GM12878 (cell line): ENCODE data around the gene EHD2. TPM values are rescaled to one million over a fixed set of nuclear protein-coding genes. Genes with fewer than 3 reads are reported as not detected.
A peak's percentile ranks its signal among the peaks of the same experiment; 100 is the strongest.

ENCODE experiments used
- ATAC-seq: fragments of 200-7000 bp; cut with Tn5 transposase; 3 replicates; pipeline ENCODE4 v1.9.1; 2020; ENCODE audit warnings: mild to moderate bottlenecking, moderate library complexity
- BruUV-seq: library from RNA; stranded (reverse); fragments of 400-500 nt; replicated peaks from 2 replicates; lab custom pipeline; 2021; lab: Mats Ljungman, UMichigan
- CTCF ChIA-PET: fragments of 300-600 bp; sonication (Branson Sonifier 250); formaldehyde crosslinking; extraction: SDS; loops from one replicate; lab custom pipeline; 2021; ENCODE audit warnings: inconsistent platforms; lab: Yijun Ruan, JAX
- POLR2A ChIA-PET: fragments of 350-600 bp; formaldehyde crosslinking; extraction: SDS; loops from one replicate; lab custom pipeline; 2021; ENCODE audit warnings: inconsistent platforms; lab: Charles Lee
- RAD21 ChIA-PET: fragments of 300-600 bp; sonication (Branson Sonifier 250); formaldehyde crosslinking; loops from one replicate; lab custom pipeline; 2023; ENCODE audit warnings: antibody characterized with exemption; ENCODE audit not compliant: unreplicated experiment; lab: Charles Lee
- SMC1A ChIA-PET: fragments of 300-600 bp; sonication (Branson Sonifier 250); formaldehyde crosslinking; loops from one replicate; lab custom pipeline; 2023; ENCODE audit not compliant: unreplicated experiment, uncharacterized antibody; lab: Charles Lee
- DNase-seq: peaks from one replicate; pipeline ENCODE4 v3.0.0-alpha.2; 2011; ENCODE audit warnings: low read depth, low spot score
- FAIRE-seq: peaks from 3 replicates; lab custom pipeline; 2011; peaks lifted over from hg19 to GRCh38; lab: Jason Lieb, UNC
- H2AFZ ChIP-seq: 2 replicates; pipeline ENCODE4 v1.6.0; 2011; ENCODE audit warnings: low read depth, low read length, control low read depth; ENCODE audit not compliant: control insufficient read depth
- H3K27ac ChIP-seq: 2 replicates; pipeline ENCODE4 v1.5.1; 2011; ENCODE audit warnings: control low read depth; ENCODE audit not compliant: control insufficient read depth, insufficient read depth
- H3K27me3 ChIP-seq, 2 experiments: replicated peaks in 1 of 2; 2 replicates each; pipeline versions ENCODE4 v1.6.0 to v1.6.1; 2011; ENCODE audit warnings: low read length in 1 of 2; ENCODE audit not compliant: control insufficient read depth in 2 of 2, insufficient read depth in 2 of 2
- H3K36me3 ChIP-seq, 2 experiments: 2 replicates each; pipeline ENCODE4 v1.5.1; 2011; ENCODE audit warnings: low read length in 1 of 2; ENCODE audit not compliant: control insufficient read depth in 2 of 2, insufficient read depth in 2 of 2
- H3K4me1 ChIP-seq: 2 replicates; pipeline ENCODE4 v1.6.1; 2011; ENCODE audit warnings: mild to moderate bottlenecking, low read length, moderate library complexity, mixed read lengths; ENCODE audit not compliant: control insufficient read depth, insufficient read depth
- H3K4me2 ChIP-seq: 2 replicates; pipeline ENCODE4 v1.6.0; 2011; ENCODE audit warnings: control low read depth; ENCODE audit not compliant: control insufficient read depth, insufficient read depth
- H3K4me3 ChIP-seq: fragments of 200-600 bp; sonication (generic); 2 replicates; pipeline ENCODE4 v1.5.1; 2016
- H3K79me2 ChIP-seq: 2 replicates; pipeline ENCODE4 v1.6.0; 2011; ENCODE audit warnings: low read length; ENCODE audit not compliant: control insufficient read depth, insufficient read depth
- H3K9ac ChIP-seq: 2 replicates; pipeline ENCODE4 v1.8.0; 2011; ENCODE audit warnings: low read length, control low read depth, mixed read lengths; ENCODE audit not compliant: control insufficient read depth, insufficient read depth
- H3K9me3 ChIP-seq: replicated peaks from 3 replicates; pipeline ENCODE4 v1.5.1; 2011; ENCODE audit warnings: mild to moderate bottlenecking, low read length; ENCODE audit not compliant: control insufficient read depth, insufficient read depth
- H4K20me1 ChIP-seq: 2 replicates; pipeline ENCODE4 v1.6.0; 2011; ENCODE audit not compliant: control insufficient read depth, insufficient read depth
- CBFB ChIP-seq: IDR thresholded peaks from 2 replicates; pipeline ENCODE4 v1.6.1; 2016; ENCODE audit warnings: antibody characterized with exemption, low read depth
- CTCF ChIP-seq, 3 experiments: IDR thresholded peaks in 2 of 3; conservative IDR thresholded peaks in 1 of 3; 2 replicates each; pipeline ENCODE4 v1.5.1; 2011; ENCODE audit warnings: low read depth in 3 of 3, low read length in 3 of 3, mild to moderate bottlenecking in 3 of 3, control low read depth in 2 of 3, moderate library complexity in 2 of 3, inconsistent platforms in 1 of 3, mixed read lengths in 1 of 3; ENCODE audit not compliant: control insufficient read depth in 2 of 3, insufficient read depth in 1 of 3; ENCODE audit errors: extremely low read depth in 1 of 3
- LARP7 ChIP-seq: fragments of 450-650 bp; IDR thresholded peaks from 2 replicates; pipeline ENCODE4 v1.6.1; 2017; ENCODE audit warnings: mild to moderate bottlenecking
- NFIC ChIP-seq: IDR thresholded peaks from 2 replicates; pipeline ENCODE4 v1.6.1; 2012; ENCODE audit warnings: low read depth, mild to moderate bottlenecking, inconsistent platforms, low read length, moderate library complexity
- RAD21 ChIP-seq: IDR thresholded peaks from 2 replicates; pipeline ENCODE4 v1.6.1; 2011; ENCODE audit warnings: mild to moderate bottlenecking, low read depth, low read length, moderate library complexity; ENCODE audit not compliant: insufficient read depth
- RUNX3 ChIP-seq: IDR thresholded peaks from 2 replicates; pipeline ENCODE4 v1.6.1; 2012; ENCODE audit warnings: low read length, inconsistent platforms
- SIX5 ChIP-seq: IDR thresholded peaks from 2 replicates; pipeline ENCODE4 v1.6.1; 2011; ENCODE audit warnings: mild to moderate bottlenecking, low read depth, low read length, moderate library complexity; ENCODE audit not compliant: severe bottlenecking
- SMARCA5 ChIP-seq: fragments of 450-650 bp; IDR thresholded peaks from 2 replicates; pipeline ENCODE4 v1.6.1; 2017; ENCODE audit warnings: mild to moderate bottlenecking
- SP1 ChIP-seq: IDR thresholded peaks from one replicate; pipeline ENCODE4 v1.6.1; 2011; ENCODE audit warnings: low read depth, low read length
- SRF ChIP-seq, 2 experiments: IDR thresholded peaks; 2 replicates each; pipeline ENCODE4 v1.6.1; 2011; ENCODE audit warnings: low read depth in 2 of 2, low read length in 2 of 2, mild to moderate bottlenecking in 1 of 2, moderate library complexity in 1 of 2
- TAF1 ChIP-seq: IDR thresholded peaks from 2 replicates; pipeline ENCODE4 v1.6.1; 2011; ENCODE audit warnings: mild to moderate bottlenecking, low read depth, low read length, borderline replicate concordance
- TCF12 ChIP-seq: IDR thresholded peaks from 2 replicates; pipeline ENCODE4 v1.6.1; 2011; ENCODE audit warnings: low read depth, mild to moderate bottlenecking, low read length
- YY1 ChIP-seq: IDR thresholded peaks from 2 replicates; pipeline ENCODE4 v1.6.1; 2011; ENCODE audit warnings: low read depth, mild to moderate bottlenecking, low read length
- ZBTB11 ChIP-seq: fragments of 450-650 bp; formaldehyde crosslinking; IDR thresholded peaks from 2 replicates; pipeline ENCODE4 v1.5.0; 2022; ENCODE audit warnings: mild to moderate bottlenecking, missing genetic modification characterization
- ZNF207 ChIP-seq: fragments of 450-650 bp; IDR thresholded peaks from 2 replicates; pipeline ENCODE4 v1.6.1; 2014; ENCODE audit warnings: antibody characterized with exemption, mild to moderate bottlenecking, borderline replicate concordance
- ZNF24 ChIP-seq: fragments of 450-650 bp; IDR thresholded peaks from 2 replicates; pipeline ENCODE4 v1.6.1; 2017; ENCODE audit warnings: antibody characterized with exemption, mild to moderate bottlenecking
- WGBS: methylation state at CpG from one replicate; pipeline ENCODE4 v1.1.6; 2016; ENCODE audit warnings: low lambda C conversion rate; ENCODE audit not compliant: insufficient replicate concordance, insufficient coverage; ENCODE audit errors: missing lambda C conversion rate; 5-methylcytosine and 5-hydroxymethylcytosine counted together
- in situ Hi-C: fragments of 300-500 bp; cut with MboI; formaldehyde crosslinking; loops from 9 replicates; pipeline ENCODE4 v1.14.3; 2018; ENCODE audit warnings: mixed read lengths
- intact Hi-C: fragments of 100-400 bp; cut with micrococcal nuclease; formaldehyde crosslinking; loops from one replicate; pipeline ENCODE4 v1.14.2; 2022; ENCODE audit not compliant: unreplicated experiment
- polyA plus RNA-seq, 11 experiments: library from polyadenylated mRNA; depleted of rRNA in 4 of 11; unstranded in 6 of 11; stranded (reverse) in 5 of 11; fragments of >200 nt; fragmentation: Nextera tagmentation in 4 of 11; fragmentation: Illumina TruSeq in 1 of 11; extraction: Ambion mirVana in 4 of 11; extraction: Trizol in 1 of 11; gene quantifications; 1 replicate in 1 of 11; 2 replicates in 10 of 11; pipeline versions ENCODE4 v1.2.1 to v1.2.3, GENCODE V29; 2011 to 2016; ENCODE audit warnings: inconsistent platforms in 2 of 11, missing spikeins in 2 of 11, low read depth in 1 of 11
- total RNA-seq, 4 experiments: library from RNA; depleted of rRNA in 3 of 4; stranded (reverse); fragments of >200 nt in 3 of 4; fragmentation: Illumina TruSeq in 1 of 4; extraction: Trizol in 1 of 4; gene quantifications; 2 replicates each; pipeline versions ENCODE4 v1.2.1 to v1.2.3, GENCODE V29; 2013 to 2021

EHD2 gene
- total and polyA plus RNA-seq, 10 of the 15 experiments (the other 5 are each of a cell fraction or from before 2014, with no cell fraction given), result 0.12 to 0.24 (median 0.23) TPM; not detected in 7

- peak; percentile 100 for ATAC-seq
- no peaks in the 10 kb centered on the region for H3K9me3 ChIP-seq
- no TSS peak for BruUV-seq
- no peak overlapping the region for H3K9ac ChIP-seq
- in situ Hi-C loops, result loop anchor here (5.0 kb wide), 1 partner anchor 270 kb away; no protein-coding TSS in a partner anchor
- ChIA-PET SMC1A (interaction anchor here (0.9 to 5.5 kb wide), 10 partner anchors 12 to 409 kb away, joined by 3 to 49 read pairs (median 4); partner anchors contain the start of gene KPTN), CTCF (interaction anchor here (0.5 to 8.3 kb wide), 33 partner anchors 9 to 800 kb away, joined by 3 to 163 read pairs (median 4); partner anchors contain the start of genes DHX34, KPTN and NAPA), RAD21 (interaction anchor here (0.6 to 5.0 kb wide), 9 partner anchors 9 to 414 kb away, joined by 3 to 47 read pairs (median 5); partner anchors contain the start of gene KPTN), POLR2A (interaction anchor here (0.7 kb wide), 1 partner anchor 16 kb away, joined by 3 read pairs; no protein-coding TSS in a partner anchor)
- H3K4me2 ChIP-seq, result no peak overlapping the region
- H3K4me1 ChIP-seq, result no peaks in the 10 kb centered on the region
- intact Hi-C loops, result loop anchor here (1.0 to 10.0 kb wide), 3 partner anchors 81 to 423 kb away; no protein-coding TSS in a partner anchor
- no peak overlapping the region for H3K27ac ChIP-seq
- H2AFZ ChIP-seq, result no peak overlapping the region
- H3K27me3 ChIP-seq, result no peaks in the 10 kb centered on the region
- no peaks in the 10 kb centered on the region; a peak in 1 of 4 replicates for H3K36me3 ChIP-seq
- 22% methylated on average over 20 of the region's 22 CpGs for WGBS
- peak; percentile 21 for DNase-seq
- H4K20me1 ChIP-seq, result no peaks in the 10 kb centered on the region
- FAIRE-seq, result peak; percentile 95
- no peaks in the 10 kb centered on the region for H3K79me2 ChIP-seq
- no peak overlapping the region for H3K4me3 ChIP-seq
- no peak for TF ChIP-seq SIX5
- peak; percentile 20 for TF ChIP-seq SP1
- TF ChIP-seq SMARCA5, result peak; percentile 61; the same call in 1 of the 2 replicates
- TF ChIP-seq CTCF (IDR thresholded peaks at IDR 0.05 in 2 of 3, conservative IDR thresholded peaks at IDR 0.05 in 1 of 3; ENCODE audit: control insufficient read depth in 2 of 3, extremely low read depth in 1 of 3, insufficient read depth in 1 of 3, low read depth in 3 of 3, low read length in 3 of 3), result peak; percentile 87 to 93 (median 91)
- peak; percentile 35 for TF ChIP-seq RUNX3
- TF ChIP-seq CBFB, result no peak
- TF ChIP-seq ZNF207, result 0 out of 2 replicates have a peak, but pooled peaks have one; percentile 31
- TF ChIP-seq LARP7, result no peak
- no peak for TF ChIP-seq TCF12
- TF ChIP-seq ZNF24, result no peak
- peak; percentile 77 for TF ChIP-seq ZBTB11
- no peak for TF ChIP-seq NFIC
- TF ChIP-seq TAF1, result no peak
- TF ChIP-seq YY1, result peak; percentile 64
- peak; percentile 85 for TF ChIP-seq RAD21
- TF ChIP-seq SRF (IDR thresholded peaks at IDR 0.05; ENCODE audit: low read depth in 2 of 2, low read length in 2 of 2), result no peak
Measured at GRCh38 chr19:47707135-47707925, 5.9 kb upstream of the EHD2 start.
